ENCODE results near the gene PSD4. TPM values are rescaled to one million over a fixed set of nuclear protein-coding genes. Genes with fewer than 3 reads are reported as not detected.

Gene PSD4
- total RNA-seq, 1 experiment from 2014 or later, result 12.6 TPM

- ChIA-PET RAD21 (ENCODE audit: low non-redundant PET in 1 of 2, low total read pairs in 2 of 2, uncharacterized antibody in 2 of 2, unreplicated experiment in 2 of 2) (no interaction called here), POLR2A (interaction anchor here (0.9 to 1.4 kb wide), 2 partner anchors 9 to 12 kb away, joined by 3 read pairs; no protein-coding TSS in a partner anchor), CTCF (interaction anchor here (0.9 to 1.2 kb wide), 3 partner anchors 28 to 94 kb away, joined by 3 to 4 read pairs (median 3); no protein-coding TSS in a partner anchor)
- BruUV-seq (replicated peaks), result no TSS peak
- H3K36me3 ChIP-seq (ENCODE audit: control insufficient read depth in 1 of 2, insufficient read depth in 2 of 2, low read length in 2 of 2), result peaks cover 1 to 5% of the 10 kb centered on the region in 2 experiments; a peak in 3 of 4 replicates
- no peaks in the 10 kb centered on the region for H3K9me2 ChIP-seq (ENCODE audit: insufficient read depth)
- TF ChIP-seq SRF (IDR thresholded peaks at IDR 0.05; ENCODE audit: low read depth) (no peak), CTCF (IDR thresholded peaks at IDR 0.05 in 2 of 3, conservative IDR thresholded peaks at IDR 0.05 in 1 of 3; ENCODE audit: borderline replicate concordance in 1 of 3, insufficient read depth in 1 of 3, low read depth in 2 of 3, low read length in 2 of 3) (no peak), SP1 (IDR thresholded peaks at IDR 0.05; ENCODE audit: low read depth) (no peak), EGR1 (IDR thresholded peaks at IDR 0.05; ENCODE audit: low read depth) (no peak), ZFX (IDR thresholded peaks at IDR 0.05) (no peak), POLR2A (IDR thresholded peaks at IDR 0.05; ENCODE audit: borderline replicate concordance, extremely low read depth, insufficient read depth, insufficient read length) (no peak), CBX3 (IDR thresholded peaks at IDR 0.05; ENCODE audit: low read depth) (no peak), EZH2phosphoT487 (IDR thresholded peaks at IDR 0.05; ENCODE audit: borderline replicate concordance) (no peak)
- no peak overlapping the region for H2AFZ ChIP-seq (ENCODE audit: low read depth, low read length, poor library complexity, severe bottlenecking)
- H4K20me1 ChIP-seq (ENCODE audit: insufficient read depth), result no peaks in the 10 kb centered on the region
- H3K27ac ChIP-seq (ENCODE audit: low read depth, low read length), result no peak overlapping the region
- no peak overlapping the region for H3K9ac ChIP-seq (ENCODE audit: low read length)
- intact Hi-C loops (cut with micrococcal nuclease), result no loop called here
- H3K79me2 ChIP-seq (ENCODE audit: insufficient read depth, low read length), result peaks cover 24% of the 10 kb centered on the region
- no peak for ATAC-seq
- DNase-seq (ENCODE audit: low read depth, low spot score), result no peak
- H3K4me2 ChIP-seq (ENCODE audit: low read length), result no peak overlapping the region
- H3K27me3 ChIP-seq (ENCODE audit: insufficient read depth, low read length), result no peaks in the 10 kb centered on the region
- H3K9me3 ChIP-seq (ENCODE audit: control insufficient read depth in 1 of 2, insufficient read depth in 1 of 2, low read depth in 1 of 2, low read length in 2 of 2), result no peaks in the 10 kb centered on the region
- peaks cover 17 to 25% of the 10 kb centered on the region in 2 experiments for H3K4me1 ChIP-seq (ENCODE audit: control insufficient read depth in 1 of 2, insufficient read depth in 2 of 2, low read length in 2 of 2)
- H3K4me3 ChIP-seq (replicated peaks in 1 of 2; ENCODE audit: low read depth in 1 of 2, low read length in 2 of 2), result no peak overlapping the region
Observed at GRCh38 chr2:113232123-113232522, 58.4 kb downstream of the PSD4 start.

- no TSS peak for BruUV-seq (replicated peaks)
- no peaks in the 10 kb centered on the region for H3K9me2 ChIP-seq (ENCODE audit: insufficient read depth)
- peaks cover 8 to 12% of the 10 kb centered on the region in 2 experiments; a peak in 3 of 4 replicates for H3K36me3 ChIP-seq (ENCODE audit: control insufficient read depth in 1 of 2, insufficient read depth in 2 of 2, low read length in 2 of 2)
- H3K4me3 ChIP-seq (replicated peaks in 1 of 2; ENCODE audit: low read depth in 1 of 2, low read length in 2 of 2), result no peak overlapping the region
- no peaks in the 10 kb centered on the region for H4K20me1 ChIP-seq (ENCODE audit: insufficient read depth)
- H3K9me3 ChIP-seq (ENCODE audit: control insufficient read depth in 1 of 2, insufficient read depth in 1 of 2, low read depth in 1 of 2, low read length in 2 of 2), result no peaks in the 10 kb centered on the region
- peaks cover 31% of the 10 kb centered on the region for H3K79me2 ChIP-seq (ENCODE audit: insufficient read depth, low read length)
- H3K4me2 ChIP-seq (ENCODE audit: low read length), result no peak overlapping the region
- no peak for ATAC-seq
- H3K4me1 ChIP-seq (ENCODE audit: control insufficient read depth in 1 of 2, insufficient read depth in 2 of 2, low read length in 2 of 2), result peaks cover 24 to 31% of the 10 kb centered on the region in 2 experiments
- no peak overlapping the region for H3K27ac ChIP-seq (ENCODE audit: low read depth, low read length)
- intact Hi-C loops (cut with micrococcal nuclease), result no loop called here
- H3K27me3 ChIP-seq (ENCODE audit: insufficient read depth, low read length), result no peaks in the 10 kb centered on the region
- no peak for DNase-seq (ENCODE audit: low read depth, low spot score)
- ChIA-PET CTCF (interaction anchor here (1.0 kb wide), 1 partner anchor 29 kb away, joined by 4 read pairs; no protein-coding TSS in a partner anchor), POLR2A (interaction anchor here (3.6 kb wide), 1 partner anchor 12 kb away, joined by 22 read pairs; no protein-coding TSS in a partner anchor), RAD21 (ENCODE audit: low non-redundant PET in 1 of 2, low total read pairs in 2 of 2, uncharacterized antibody in 2 of 2, unreplicated experiment in 2 of 2) (no interaction called here)
- H3K9ac ChIP-seq (ENCODE audit: low read length), result no peak overlapping the region
- no peak overlapping the region for H2AFZ ChIP-seq (ENCODE audit: low read depth, low read length, poor library complexity, severe bottlenecking)
- TF ChIP-seq MAX (IDR thresholded peaks at IDR 0.05), result no peak
- TF ChIP-seq ZBTB33 (IDR thresholded peaks at IDR 0.05; ENCODE audit: extremely low read depth, insufficient replicate concordance, low read length), result no peak
- no peak for TF ChIP-seq FOSL1 (IDR thresholded peaks at IDR 0.05; ENCODE audit: low read depth)
- TF ChIP-seq SIN3A (IDR thresholded peaks at IDR 0.05; ENCODE audit: low read depth), result no peak
- TF ChIP-seq ZNF274 (IDR thresholded peaks at IDR 0.05; ENCODE audit: low read depth, low read length), result no peak
- no peak for TF ChIP-seq EZH2phosphoT487 (IDR thresholded peaks at IDR 0.05; ENCODE audit: borderline replicate concordance)
- no peak for TF ChIP-seq SRF (IDR thresholded peaks at IDR 0.05; ENCODE audit: low read depth)
Observed at GRCh38 chr2:113232740-113233139, 59.0 kb downstream of the PSD4 start.

Data from HCT116 (cell line).